Measurements from ENCODE around the gene BBLN.
A peak's percentile ranks its signal among the peaks of the same experiment; 100 is the strongest.
"Not testable (repeated sequence)": the region's sequence is repeated elsewhere in the genome, so short reads cannot be mapped to it uniquely, and the experiment has no call there.

The BBLN gene

GRCh38 chr9:128124873-128125579 lies 35.0 kb upstream of the BBLN start:
- no peak for DNase-seq (ENCODE audit: low spot score)

- DNase-seq (ENCODE audit: low spot score), result no peak
Measured at GRCh38 chr9:128125580-128126354, 34.3 kb upstream of the BBLN start.

DNA sequence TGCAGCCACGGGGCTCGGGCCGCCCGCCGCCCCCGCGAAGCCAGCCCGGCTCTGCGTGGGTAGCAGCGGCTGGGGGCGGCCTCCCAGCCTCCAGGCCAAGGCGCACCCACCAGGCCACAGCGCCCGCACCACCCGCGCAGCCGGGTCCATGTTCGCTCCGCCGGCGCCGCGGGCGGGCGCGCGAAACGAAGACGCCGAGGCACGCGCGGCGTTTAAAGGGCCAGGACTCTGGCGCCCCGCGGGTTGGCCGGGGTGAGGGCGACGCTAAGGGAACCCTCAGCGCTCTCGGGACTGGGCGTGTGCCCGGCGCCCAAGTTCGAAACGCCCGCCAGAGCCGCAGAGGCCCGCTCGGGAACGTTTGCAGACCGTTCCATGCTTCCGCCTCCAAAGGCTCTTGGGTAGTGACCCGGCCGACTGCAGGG lies 32.5 kb upstream of the BBLN start, which contains the start of gene PTGES2:
Gene PTGES2 (minus strand): TSS at position 162 of the 422 bp plus-strand sequence. CDS start 12 bp downstream, at position 150.
- peak; percentile 91 for DNase-seq (ENCODE audit: low spot score)

- peak; percentile 92 for DNase-seq (ENCODE audit: low spot score)
Measured at GRCh38 chr9:128127990-128128835, 31.9 kb upstream of the BBLN start.

DNA sequence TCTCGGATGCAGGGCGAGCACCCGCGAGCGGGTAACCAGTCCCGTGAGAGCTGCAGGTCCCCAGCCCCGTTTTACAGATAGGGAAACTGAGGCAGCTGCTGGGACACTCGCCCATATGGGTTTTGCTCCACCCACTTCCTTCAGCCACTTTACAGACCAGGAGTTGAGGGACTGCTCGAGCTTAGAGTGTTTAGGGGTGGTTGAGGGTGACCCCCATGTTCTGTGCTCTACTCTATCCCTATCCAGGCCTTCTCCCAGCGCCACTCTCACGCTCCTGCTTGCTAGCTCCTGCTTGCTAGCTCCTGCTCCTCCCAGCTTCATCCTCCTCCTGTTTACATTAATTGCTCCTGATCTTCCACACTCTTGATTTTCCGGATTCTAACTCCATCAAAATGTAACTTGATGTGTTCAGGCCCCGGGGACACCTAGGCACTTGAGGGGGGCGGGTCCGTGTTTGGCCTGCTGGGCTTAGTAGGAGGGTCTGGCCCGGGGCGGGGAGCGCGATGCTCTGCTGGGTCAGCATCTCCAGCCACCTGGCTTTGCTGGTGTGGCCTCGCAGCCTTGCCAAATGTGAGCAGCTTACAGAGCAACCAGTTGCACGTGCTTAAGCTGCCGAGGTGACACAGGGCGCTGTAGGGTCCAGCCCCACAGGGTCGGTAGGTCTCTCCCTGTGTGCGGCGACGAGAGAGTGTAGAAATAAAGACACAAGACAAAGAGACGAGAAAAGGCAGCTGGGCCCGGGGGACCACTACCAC lies 31.1 kb upstream of the BBLN start:
- no peak for DNase-seq (ENCODE audit: low spot score)

DNA sequence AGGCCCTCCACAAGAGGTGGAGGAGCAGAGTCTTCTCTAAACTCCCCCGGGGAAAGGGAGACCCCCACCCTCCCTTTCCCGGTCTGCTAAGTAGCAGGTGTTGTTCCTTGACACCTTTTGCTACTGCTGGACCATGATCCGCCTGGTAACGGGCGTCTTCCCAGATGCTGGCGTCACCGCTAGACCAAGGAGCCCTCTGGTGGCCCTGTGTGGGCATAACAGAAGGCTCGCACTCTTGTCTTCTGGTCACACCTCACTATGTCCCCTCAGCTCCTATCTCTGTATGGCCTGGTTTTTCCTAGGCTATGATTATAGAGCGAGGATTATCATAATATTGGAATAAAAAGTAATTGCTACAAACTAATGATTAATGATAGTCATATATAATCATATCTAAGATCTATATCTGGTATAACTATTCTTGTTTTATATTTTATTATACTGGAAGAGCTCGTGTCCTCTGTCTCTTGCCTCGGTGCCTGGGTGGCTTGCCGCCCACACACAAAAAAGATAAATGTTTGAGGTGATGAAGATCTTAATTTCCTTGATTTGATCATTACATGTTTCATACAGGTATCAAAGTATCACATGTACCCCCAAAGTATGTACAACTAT lies 30.0 kb upstream of the BBLN start:
- DNase-seq (ENCODE audit: low spot score), result not testable (repeated sequence)

DNA sequence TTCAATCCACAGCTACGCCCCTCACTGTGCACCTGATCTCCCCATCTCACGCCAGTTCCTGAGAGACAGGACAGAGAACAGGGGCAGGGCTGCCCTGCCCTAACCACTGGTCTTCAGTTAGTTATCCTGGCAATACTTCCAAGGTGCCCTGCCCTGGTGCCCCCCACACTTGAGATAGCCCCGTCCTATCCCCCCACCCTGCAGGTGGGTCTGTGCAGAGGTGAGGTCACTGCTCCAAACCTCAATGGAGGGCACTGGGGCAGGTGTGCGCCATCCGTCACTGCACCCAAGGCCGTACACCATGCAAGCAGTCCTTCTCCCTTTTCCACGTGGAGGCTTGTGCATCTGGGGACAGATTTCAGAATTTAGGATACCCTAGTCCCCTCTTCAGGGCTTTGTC lies 29.4 kb upstream of the BBLN start:
- not testable (repeated sequence) for DNase-seq (ENCODE audit: low spot score)

- not testable (repeated sequence) for DNase-seq (ENCODE audit: low spot score)
Measured at GRCh38 chr9:128131346-128131745, 28.7 kb upstream of the BBLN start.

GRCh38 chr9:128132139-128132538 lies 27.9 kb upstream of the BBLN start:
- DNase-seq (ENCODE audit: low spot score), result not testable (repeated sequence)

DNA sequence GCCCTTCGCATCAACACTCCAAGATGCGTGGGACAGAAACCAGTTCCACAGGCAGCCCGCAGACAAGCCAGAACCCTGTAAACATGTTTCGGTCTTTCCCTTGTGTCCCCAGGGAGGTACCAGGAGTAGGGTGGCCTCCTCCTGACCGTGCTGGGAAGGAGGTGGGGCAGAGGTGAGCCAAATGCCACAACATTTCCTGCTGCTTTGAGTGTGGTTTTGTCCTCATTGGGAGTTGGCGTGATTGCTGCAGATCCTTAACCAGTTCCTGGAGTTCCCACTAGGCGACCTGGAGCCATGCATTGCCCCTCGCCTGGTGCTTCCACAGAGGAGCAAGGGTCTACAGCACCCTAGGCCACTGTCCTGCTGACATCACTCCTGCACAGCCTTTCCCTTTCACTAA lies 24.5 kb upstream of the BBLN start:
- not testable (repeated sequence) for DNase-seq (ENCODE audit: low spot score)

- DNase-seq (ENCODE audit: low spot score), result no peak
Measured at GRCh38 chr9:128136816-128137793, 23.0 kb upstream of the BBLN start.

- no peak for DNase-seq (ENCODE audit: low spot score)
Measured at GRCh38 chr9:128138001-128138400, 22.1 kb upstream of the BBLN start.

GRCh38 chr9:128139621-128140020 lies 20.4 kb upstream of the BBLN start:
- DNase-seq (ENCODE audit: low spot score), result no peak

GRCh38 chr9:128141604-128142003 lies 18.5 kb upstream of the BBLN start:
- DNase-seq (ENCODE audit: low spot score), result no peak

GRCh38 chr9:128142061-128142460 lies 18.0 kb upstream of the BBLN start:
- no peak for DNase-seq (ENCODE audit: low spot score)

DNA sequence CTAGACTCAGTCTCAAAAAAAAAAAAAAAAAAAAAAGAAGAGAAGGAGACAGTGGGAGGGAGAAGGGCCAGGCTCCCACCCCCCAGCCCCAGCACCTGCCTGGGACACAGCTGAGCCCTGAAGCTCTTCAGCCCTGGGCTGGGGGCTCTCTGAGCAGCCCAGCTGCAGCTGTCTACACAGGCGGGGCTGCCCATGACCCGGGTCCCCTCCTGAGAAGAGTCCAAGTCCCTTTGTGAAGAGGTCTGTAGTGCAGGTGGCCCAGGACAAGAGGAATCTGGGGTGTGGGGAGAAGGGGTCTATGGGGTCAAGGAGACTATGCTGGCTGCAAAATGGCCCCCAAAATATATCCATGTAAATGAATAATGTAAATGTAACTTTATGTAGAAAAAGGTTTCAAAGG lies 17.5 kb upstream of the BBLN start:
- no peak for DNase-seq (ENCODE audit: low spot score)

GRCh38 chr9:128143525-128144238 lies 16.4 kb upstream of the BBLN start:
- DNase-seq (ENCODE audit: low spot score), result no peak

DNA sequence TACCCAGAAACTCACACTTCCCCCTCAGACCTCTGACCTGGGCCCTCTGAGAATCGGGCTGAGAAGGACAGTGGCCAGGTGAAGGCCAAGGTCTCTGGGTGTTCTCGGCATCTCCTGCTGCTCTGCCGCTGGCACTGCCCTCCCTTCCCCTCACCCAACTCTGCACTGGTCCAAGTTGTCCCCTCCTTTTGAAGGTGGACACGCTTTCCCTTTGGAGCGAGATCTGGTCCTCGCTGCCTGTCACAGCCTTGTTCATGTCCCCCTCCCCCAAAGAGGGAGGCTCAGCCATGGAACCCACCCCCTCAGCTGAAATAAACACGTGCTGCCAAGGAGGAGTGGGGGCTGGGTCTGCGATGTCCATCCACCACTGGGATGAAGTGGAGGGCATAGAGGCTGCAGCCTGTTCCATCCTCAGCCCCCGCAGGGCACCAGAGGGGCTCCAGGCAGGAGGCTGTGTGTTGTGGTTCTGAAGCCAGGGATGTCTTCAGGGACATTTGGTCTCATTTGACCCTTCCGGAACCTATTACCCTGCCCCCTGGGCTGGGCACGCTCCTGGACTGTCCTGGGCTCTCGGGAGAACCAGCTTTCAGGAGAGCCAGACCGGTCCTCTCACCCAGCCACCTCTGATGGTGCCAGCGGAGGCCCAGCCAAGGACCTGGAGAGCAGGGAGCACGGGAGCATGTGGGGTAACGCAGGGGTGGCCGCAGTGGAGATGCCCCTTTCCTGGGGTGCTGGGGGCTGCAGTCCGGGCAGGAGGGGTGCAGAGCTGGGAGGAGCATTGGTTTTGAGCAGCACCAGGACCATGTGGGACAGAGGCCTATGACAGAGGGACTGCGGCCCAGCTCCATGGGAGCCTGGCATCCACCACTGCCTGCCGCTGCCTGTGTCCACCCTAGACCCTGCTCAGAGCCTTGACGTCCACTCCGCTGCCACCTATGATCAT lies 15.6 kb upstream of the BBLN start:
- DNase-seq (ENCODE audit: low spot score), result no peak

All from putamen (tissue), 1 donor.